Keratinocyte (primary cell): ENCODE measurements around the gene PHLPP2. TPM values are rescaled to one million over a fixed set of nuclear protein-coding genes. Genes with fewer than 3 reads are reported as not detected.

Experiments
- DNase-seq: peaks from one replicate; pipeline ENCODE4 v3.0.0-alpha.2; 2011; ENCODE audit warnings: low read depth, missing footprints, low spot score
- FAIRE-seq: peaks from 2 replicates; lab custom pipeline; 2011; peaks lifted over from hg19 to GRCh38; lab: Jason Lieb, UNC
- H2AFZ ChIP-seq: 2 replicates; pipeline ENCODE4 v1.6.0; 2012; ENCODE audit warnings: low read length, control low read depth, inconsistent platforms; ENCODE audit not compliant: control insufficient read depth
- H3K27ac ChIP-seq: 2 replicates; pipeline ENCODE4 v1.5.1; 2011; ENCODE audit warnings: low read length; ENCODE audit not compliant: control insufficient read depth, insufficient read depth
- H3K27me3 ChIP-seq: 3 replicates; pipeline ENCODE4 v1.6.0; 2011; ENCODE audit warnings: low read length; ENCODE audit not compliant: control insufficient read depth, insufficient read depth; ENCODE audit errors: extremely low read depth
- H3K36me3 ChIP-seq, 2 experiments: 2 replicates in 1 of 2; 3 replicates in 1 of 2; pipeline ENCODE4 v1.5.1; 2011; ENCODE audit warnings: low read length in 2 of 2, mild to moderate bottlenecking in 1 of 2; ENCODE audit not compliant: control insufficient read depth in 2 of 2, insufficient read depth in 2 of 2; ENCODE audit errors: extremely low read depth in 1 of 2
- H3K4me1 ChIP-seq: 3 replicates; pipeline ENCODE4 v1.5.1; 2011; ENCODE audit warnings: low read length; ENCODE audit not compliant: control insufficient read depth, insufficient read depth; ENCODE audit errors: extremely low read depth
- H3K4me2 ChIP-seq: 3 replicates; pipeline ENCODE4 v1.6.0; 2011; ENCODE audit warnings: low read depth, low read length; ENCODE audit not compliant: control insufficient read depth, insufficient read depth; ENCODE audit errors: extremely low read depth
- H3K4me3 ChIP-seq, 3 experiments: fragments of 200-600 bp in 1 of 3; sonication (generic) in 1 of 3; 2 replicates in 2 of 3; 3 replicates in 1 of 3; pipeline ENCODE4 v1.5.1; 2011 to 2016; ENCODE audit warnings: low read length in 3 of 3, mild to moderate bottlenecking in 3 of 3, control low read depth in 2 of 3, inconsistent platforms in 1 of 3, low read depth in 1 of 3, mixed read lengths in 1 of 3, mixed run types in 1 of 3, moderate library complexity in 1 of 3; ENCODE audit not compliant: control insufficient read depth in 2 of 3, insufficient read depth in 2 of 3; ENCODE audit errors: extremely low read depth in 1 of 3
- H3K79me2 ChIP-seq: 2 replicates; pipeline ENCODE4 v1.6.0; 2012; ENCODE audit warnings: low read length; ENCODE audit not compliant: control insufficient read depth, insufficient read depth
- H3K9ac ChIP-seq: 3 replicates; pipeline ENCODE4 v1.6.0; 2011; ENCODE audit warnings: low read length; ENCODE audit not compliant: control insufficient read depth, insufficient read depth; ENCODE audit errors: extremely low read depth
- H3K9me1 ChIP-seq: 3 replicates; pipeline ENCODE4 v1.6.0; 2011; ENCODE audit warnings: low read length; ENCODE audit not compliant: control insufficient read depth, insufficient read depth; ENCODE audit errors: extremely low read depth
- H3K9me3 ChIP-seq: 2 replicates; pipeline ENCODE4 v1.5.1; 2012; ENCODE audit warnings: low read depth, low read length; ENCODE audit not compliant: control insufficient read depth
- H4K20me1 ChIP-seq: 3 replicates; pipeline ENCODE4 v1.6.0; 2011; ENCODE audit warnings: low read length; ENCODE audit not compliant: control insufficient read depth, insufficient read depth; ENCODE audit errors: extremely low read depth
- EZH2 ChIP-seq: IDR thresholded peaks from one replicate; pipeline ENCODE4 v1.6.1; 2012; ENCODE audit warnings: inconsistent platforms, mild to moderate bottlenecking, low read length, moderate library complexity
- dilution Hi-C: fragments of 300-500 bp; cut with MboI; formaldehyde crosslinking; loops from one replicate; pipeline ENCODE4 v1.7.0; 2020; ENCODE audit warnings: low sequenced_read_pairs; ENCODE audit not compliant: extremely low pct_ligation_motif_present
- polyA plus RNA-seq, 5 experiments: library from polyadenylated mRNA; depleted of rRNA in 3 of 5; stranded (reverse) in 3 of 5; stranded (forward) in 1 of 5; unstranded in 1 of 5; fragments of >200 nt; gene quantifications; 1 replicate in 1 of 5; 2 replicates in 3 of 5; 3 replicates in 1 of 5; pipeline versions ENCODE4 v1.2.1 to v1.2.3, GENCODE V29; 2011 to 2012; ENCODE audit warnings: missing spikeins in 2 of 5, low read depth in 1 of 5, low replicate concordance in 1 of 5
- TF ChIP-seq, protein P1 (sequence below), 3 experiments: IDR thresholded peaks in 1 of 3; conservative IDR thresholded peaks in 1 of 3; optimal IDR thresholded peaks in 1 of 3; 2 replicates in 2 of 3; 3 replicates in 1 of 3; pipeline versions ENCODE3 to v1.5.1; 2011; ENCODE audit warnings: low read length in 3 of 3, mild to moderate bottlenecking in 3 of 3, moderate library complexity in 2 of 3, control low read depth in 1 of 3, inconsistent platforms in 1 of 3; ENCODE audit not compliant: insufficient read depth in 2 of 3; ENCODE audit errors: extremely low read depth in 1 of 3

Gene PHLPP2
- polyA plus RNA-seq, 1 donor (not counting 4 experiments of a cell fraction or from before 2014, with no cell fraction given): 6.5 TPM

- Histone ChIP-seq H3K4me3 (no peak overlapping the region), H3K27ac (no peak overlapping the region), H3K4me2 (no peak overlapping the region), H4K20me1 (no peaks in the 10 kb centered on the region), H3K4me1 (peaks cover 24% of the 10 kb centered on the region), H2AFZ (no peak overlapping the region), H3K9me3 (no peaks in the 10 kb centered on the region), H3K27me3 (no peaks in the 10 kb centered on the region), H3K9me1 (no peaks in the 10 kb centered on the region), H3K79me2 (peaks cover 25% of the 10 kb centered on the region), H3K36me3 (peaks cover 0 to 1% of the 10 kb centered on the region in 2 experiments), H3K9ac (no peak overlapping the region)
- no peak for TF ChIP-seq EZH2
- TF ChIP-seq, protein P1, sequence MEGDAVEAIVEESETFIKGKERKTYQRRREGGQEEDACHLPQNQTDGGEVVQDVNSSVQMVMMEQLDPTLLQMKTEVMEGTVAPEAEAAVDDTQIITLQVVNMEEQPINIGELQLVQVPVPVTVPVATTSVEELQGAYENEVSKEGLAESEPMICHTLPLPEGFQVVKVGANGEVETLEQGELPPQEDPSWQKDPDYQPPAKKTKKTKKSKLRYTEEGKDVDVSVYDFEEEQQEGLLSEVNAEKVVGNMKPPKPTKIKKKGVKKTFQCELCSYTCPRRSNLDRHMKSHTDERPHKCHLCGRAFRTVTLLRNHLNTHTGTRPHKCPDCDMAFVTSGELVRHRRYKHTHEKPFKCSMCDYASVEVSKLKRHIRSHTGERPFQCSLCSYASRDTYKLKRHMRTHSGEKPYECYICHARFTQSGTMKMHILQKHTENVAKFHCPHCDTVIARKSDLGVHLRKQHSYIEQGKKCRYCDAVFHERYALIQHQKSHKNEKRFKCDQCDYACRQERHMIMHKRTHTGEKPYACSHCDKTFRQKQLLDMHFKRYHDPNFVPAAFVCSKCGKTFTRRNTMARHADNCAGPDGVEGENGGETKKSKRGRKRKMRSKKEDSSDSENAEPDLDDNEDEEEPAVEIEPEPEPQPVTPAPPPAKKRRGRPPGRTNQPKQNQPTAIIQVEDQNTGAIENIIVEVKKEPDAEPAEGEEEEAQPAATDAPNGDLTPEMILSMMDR (optimal IDR thresholded peaks at IDR 0.05 in 1 of 3, IDR thresholded peaks at IDR 0.05 in 1 of 3, conservative IDR thresholded peaks at IDR 0.05 in 1 of 3; ENCODE audit: extremely low read depth in 1 of 3, insufficient read depth in 2 of 3, low read length in 3 of 3): no peak
- FAIRE-seq (no peak), DNase-seq (no peak)
- dilution Hi-C loops: no loop called here
These were observed 12.0 kb downstream of the PHLPP2 start for GRCh38 chr16:71712501-71712900.

DNA sequence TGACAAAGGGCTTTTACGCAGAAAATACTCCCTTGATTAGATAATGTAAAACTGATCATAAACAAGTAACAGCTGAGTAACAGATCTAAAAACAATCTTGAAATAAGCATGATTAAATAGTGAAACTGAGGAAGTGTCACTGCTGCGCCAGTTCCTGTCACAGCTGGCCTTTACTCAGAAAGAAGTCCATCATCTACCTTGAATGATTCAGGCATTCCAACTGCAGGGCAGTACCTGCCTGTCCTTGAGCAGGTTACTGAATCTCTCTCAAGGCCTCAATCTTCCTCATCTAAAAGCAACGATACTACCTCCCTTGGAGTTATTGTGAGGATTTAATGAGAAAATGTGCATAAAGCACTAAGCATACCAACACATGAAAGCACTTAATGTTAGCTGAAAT lies 12.7 kb downstream of the PHLPP2 start:
- H3K9me3 ChIP-seq: no peaks in the 10 kb centered on the region
- H2AFZ ChIP-seq: no peak overlapping the region
- H3K4me3 ChIP-seq: no peak overlapping the region
- H3K9me1 ChIP-seq: no peaks in the 10 kb centered on the region
- no peaks in the 10 kb centered on the region for H4K20me1 ChIP-seq
- peaks cover 0 to 1% of the 10 kb centered on the region in 2 experiments for H3K36me3 ChIP-seq
- peaks cover 26% of the 10 kb centered on the region for H3K4me1 ChIP-seq
- dilution Hi-C loops: no loop called here
- FAIRE-seq: no peak
- H3K27ac ChIP-seq: no peak overlapping the region
- H3K9ac ChIP-seq: no peak overlapping the region
- H3K4me2 ChIP-seq: no peak overlapping the region
- TF ChIP-seq, protein P1 (optimal IDR thresholded peaks at IDR 0.05 in 1 of 3, IDR thresholded peaks at IDR 0.05 in 1 of 3, conservative IDR thresholded peaks at IDR 0.05 in 1 of 3; ENCODE audit: extremely low read depth in 1 of 3, insufficient read depth in 2 of 3, low read length in 3 of 3): no peak
- TF ChIP-seq EZH2: no peak
- H3K27me3 ChIP-seq: no peaks in the 10 kb centered on the region
- no peak for DNase-seq
- peaks cover 25% of the 10 kb centered on the region for H3K79me2 ChIP-seq
